B cell (primary cell): ENCODE results near the gene CENPP.

Experiments used
- EZH2 ChIP-seq: IDR thresholded peaks from 2 replicates; pipeline ENCODE4 v1.6.1; 2012; ENCODE audit warnings: borderline replicate concordance, low read depth, mild to moderate bottlenecking, moderate library complexity, low read length; ENCODE audit not compliant: insufficient read depth, poor library complexity, severe bottlenecking
- TF ChIP-seq, protein P1 (sequence below): fragments of 200-600 bp; IDR thresholded peaks from one replicate; pipeline ENCODE4 v1.8.0; 2022; ENCODE audit warnings: antibody characterized with exemption, mild to moderate bottlenecking

DNA sequence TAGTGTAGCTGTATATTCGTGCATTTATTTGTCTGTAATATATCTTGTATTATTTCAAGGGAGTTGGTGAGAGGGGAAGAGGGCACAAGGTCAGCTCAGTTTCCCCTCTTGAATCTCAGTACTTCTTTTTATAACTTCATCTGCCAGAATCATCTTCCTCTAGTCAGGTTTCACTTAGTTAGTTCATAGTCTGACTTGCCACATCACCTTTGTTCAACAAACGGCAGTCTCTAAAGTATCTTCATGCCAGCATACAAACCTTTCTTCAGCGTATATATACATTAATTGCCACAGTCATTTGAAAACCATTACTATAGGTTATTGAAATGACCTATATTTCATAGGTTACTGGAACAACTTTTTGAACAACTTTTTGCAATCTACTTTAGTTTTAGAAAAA lies 208.5 kb downstream of the CENPP start:
- TF ChIP-seq, protein P1, sequence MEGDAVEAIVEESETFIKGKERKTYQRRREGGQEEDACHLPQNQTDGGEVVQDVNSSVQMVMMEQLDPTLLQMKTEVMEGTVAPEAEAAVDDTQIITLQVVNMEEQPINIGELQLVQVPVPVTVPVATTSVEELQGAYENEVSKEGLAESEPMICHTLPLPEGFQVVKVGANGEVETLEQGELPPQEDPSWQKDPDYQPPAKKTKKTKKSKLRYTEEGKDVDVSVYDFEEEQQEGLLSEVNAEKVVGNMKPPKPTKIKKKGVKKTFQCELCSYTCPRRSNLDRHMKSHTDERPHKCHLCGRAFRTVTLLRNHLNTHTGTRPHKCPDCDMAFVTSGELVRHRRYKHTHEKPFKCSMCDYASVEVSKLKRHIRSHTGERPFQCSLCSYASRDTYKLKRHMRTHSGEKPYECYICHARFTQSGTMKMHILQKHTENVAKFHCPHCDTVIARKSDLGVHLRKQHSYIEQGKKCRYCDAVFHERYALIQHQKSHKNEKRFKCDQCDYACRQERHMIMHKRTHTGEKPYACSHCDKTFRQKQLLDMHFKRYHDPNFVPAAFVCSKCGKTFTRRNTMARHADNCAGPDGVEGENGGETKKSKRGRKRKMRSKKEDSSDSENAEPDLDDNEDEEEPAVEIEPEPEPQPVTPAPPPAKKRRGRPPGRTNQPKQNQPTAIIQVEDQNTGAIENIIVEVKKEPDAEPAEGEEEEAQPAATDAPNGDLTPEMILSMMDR, result no peak
- TF ChIP-seq EZH2, result no peak
